ENCODE measurements around the gene SPOP.

DNA sequence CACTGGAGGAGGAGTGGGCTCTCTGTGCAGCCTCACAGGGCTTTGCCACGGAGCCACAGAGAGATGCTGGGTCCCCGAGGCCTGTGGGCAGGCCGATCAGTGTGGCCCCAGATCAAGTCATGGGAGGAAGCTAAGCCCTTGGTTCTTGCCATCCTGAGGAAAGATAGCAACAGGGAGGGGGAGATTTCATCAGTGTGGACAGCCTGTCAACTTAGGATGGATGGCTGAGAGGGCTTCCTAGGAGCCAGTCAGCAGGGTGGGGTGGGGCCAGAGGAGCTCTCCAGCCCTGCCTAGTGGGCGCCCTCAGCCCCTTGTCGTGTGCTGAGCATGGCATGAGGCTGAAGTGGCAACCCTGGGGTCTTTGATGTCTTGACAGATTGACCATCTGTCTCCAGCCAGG lies 98.4 kb downstream of the SPOP start:
- TF ChIP-seq, protein P1, sequence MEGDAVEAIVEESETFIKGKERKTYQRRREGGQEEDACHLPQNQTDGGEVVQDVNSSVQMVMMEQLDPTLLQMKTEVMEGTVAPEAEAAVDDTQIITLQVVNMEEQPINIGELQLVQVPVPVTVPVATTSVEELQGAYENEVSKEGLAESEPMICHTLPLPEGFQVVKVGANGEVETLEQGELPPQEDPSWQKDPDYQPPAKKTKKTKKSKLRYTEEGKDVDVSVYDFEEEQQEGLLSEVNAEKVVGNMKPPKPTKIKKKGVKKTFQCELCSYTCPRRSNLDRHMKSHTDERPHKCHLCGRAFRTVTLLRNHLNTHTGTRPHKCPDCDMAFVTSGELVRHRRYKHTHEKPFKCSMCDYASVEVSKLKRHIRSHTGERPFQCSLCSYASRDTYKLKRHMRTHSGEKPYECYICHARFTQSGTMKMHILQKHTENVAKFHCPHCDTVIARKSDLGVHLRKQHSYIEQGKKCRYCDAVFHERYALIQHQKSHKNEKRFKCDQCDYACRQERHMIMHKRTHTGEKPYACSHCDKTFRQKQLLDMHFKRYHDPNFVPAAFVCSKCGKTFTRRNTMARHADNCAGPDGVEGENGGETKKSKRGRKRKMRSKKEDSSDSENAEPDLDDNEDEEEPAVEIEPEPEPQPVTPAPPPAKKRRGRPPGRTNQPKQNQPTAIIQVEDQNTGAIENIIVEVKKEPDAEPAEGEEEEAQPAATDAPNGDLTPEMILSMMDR (IDR thresholded peaks at IDR 0.05 in 4 of 5, conservative IDR thresholded peaks at IDR 0.05 in 1 of 5): no peak
- no peak for TF ChIP-seq POLR2A (IDR thresholded peaks at IDR 0.05)

Data from gastrocnemius medialis (tissue), 4 donors.